Stimulated activated CD4-positive, alpha-beta T cell treated with anti-CD3 and anti-CD28 coated beads, Interleukin-15, amount 100 ng/mL, for 48 hours (primary cell): ENCODE data around the gene ARGFX.
"Not testable (repeated sequence)": the region's sequence is repeated elsewhere in the genome, so short reads cannot be mapped to it uniquely, and the experiment has no call there.

ENCODE experiments used
- DNase-seq, 2 donors: peaks; one replicate each; pipeline ENCODE4 v3.0.0-alpha.2; 2020; ENCODE audit warnings: low read depth in 2 of 2

ARGFX gene

GRCh38 chr3:121599900-121600299 is 32.2 kb downstream of the ARGFX start:
- not testable (repeated sequence) for DNase-seq

GRCh38 chr3:121601212-121601812 is 33.6 kb downstream of the ARGFX start:
- DNase-seq, result no peak

- DNase-seq, result no peak
Observed at GRCh38 chr3:121604759-121605158, 37.0 kb downstream of the ARGFX start.

- DNase-seq, result no peak
Observed at GRCh38 chr3:121606106-121606505, 38.4 kb downstream of the ARGFX start.
